Central memory CD8-positive, alpha-beta T cell (primary cell): ENCODE measurements around the gene LTBP2.

Source experiments
- ATAC-seq: fragments of 150-1000 bp; cut with Tn5 transposase; replicated peaks from 2 replicates; pipeline ENCODE4 v1.10.0; 2022; ENCODE audit warnings: mild to moderate bottlenecking, moderate FRiP score, moderate number of reproducible peaks; ENCODE audit not compliant: poor library complexity, severe bottlenecking; ENCODE audit errors: extremely low read depth
- DNase-seq, 2 donors: peaks; one replicate each; pipeline ENCODE4 v3.0.0; 2021; ENCODE audit warnings: low spot score in 2 of 2
- H3K27ac Mint-ChIP-seq: one replicate; pipeline ENCODE4 v1.8.0; 2022; ENCODE audit warnings: low read depth, mild to moderate bottlenecking, moderate library complexity, mixed read lengths
- H3K27me3 Mint-ChIP-seq: one replicate; pipeline ENCODE4 v1.8.0; 2022; ENCODE audit warnings: mixed read lengths
- H3K36me3 Mint-ChIP-seq: one replicate; pipeline ENCODE4 v1.8.0; 2022; ENCODE audit warnings: mild to moderate bottlenecking, moderate library complexity, mixed read lengths; ENCODE audit not compliant: insufficient read depth
- H3K4me1 Mint-ChIP-seq: one replicate; pipeline ENCODE4 v1.8.0; 2022; ENCODE audit warnings: mixed read lengths
- H3K4me3 Mint-ChIP-seq: one replicate; pipeline ENCODE4 v1.8.0; 2022; ENCODE audit warnings: mild to moderate bottlenecking, moderate library complexity, mixed read lengths
- H3K9me3 Mint-ChIP-seq: one replicate; pipeline ENCODE4 v1.8.0; 2022; ENCODE audit warnings: mixed read lengths

The LTBP2 gene

GRCh38 chr14:74486164-74486563, 125.9 kb downstream of the LTBP2 start:
- Mint-ChIP-seq H3K27me3 (no peaks in the 10 kb centered on the region), H3K4me1 (no peaks in the 10 kb centered on the region), H3K9me3 (no peaks in the 10 kb centered on the region), H3K27ac (no peak overlapping the region), H3K36me3 (peaks cover 15% of the 10 kb centered on the region), H3K4me3 (no peak overlapping the region)
- DNase-seq (no peak), ATAC-seq (no peak)

GRCh38 chr14:74483321-74483720, 128.7 kb downstream of the LTBP2 start:
- DNase-seq: no peak
- Mint-ChIP-seq H3K27me3 (no peaks in the 10 kb centered on the region), H3K27ac (no peak overlapping the region), H3K4me1 (no peaks in the 10 kb centered on the region), H3K9me3 (no peaks in the 10 kb centered on the region), H3K4me3 (no peak overlapping the region), H3K36me3 (peaks cover 16% of the 10 kb centered on the region)
- no peak for ATAC-seq

DNA sequence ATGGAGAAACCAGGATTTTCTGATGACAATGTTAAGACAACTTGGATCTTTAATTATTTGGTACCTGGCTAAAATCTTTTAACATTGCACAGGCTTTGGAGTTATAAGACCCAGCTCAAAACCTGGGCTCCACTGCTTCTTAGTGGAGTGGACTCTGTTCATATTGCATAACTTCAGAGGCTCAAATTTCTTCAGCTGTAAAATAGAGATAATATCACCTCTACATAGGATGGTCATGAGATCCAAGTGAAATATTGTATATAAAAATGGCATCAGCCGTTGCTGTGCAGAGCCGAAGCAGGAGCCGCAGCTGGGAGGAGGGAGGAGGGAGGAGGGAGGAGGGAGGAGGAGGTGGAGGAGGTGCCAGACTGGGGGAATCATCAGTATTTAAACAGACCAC, 129.5 kb downstream of the LTBP2 start:
- H3K27ac Mint-ChIP-seq: no peak overlapping the region
- H3K4me1 Mint-ChIP-seq: no peaks in the 10 kb centered on the region
- DNase-seq: no peak
- peaks cover 17% of the 10 kb centered on the region for H3K36me3 Mint-ChIP-seq
- no peaks in the 10 kb centered on the region for H3K27me3 Mint-ChIP-seq
- ATAC-seq: no peak
- H3K4me3 Mint-ChIP-seq: no peak overlapping the region
- no peaks in the 10 kb centered on the region for H3K9me3 Mint-ChIP-seq

- DNase-seq (no peak), ATAC-seq (no peak)
- Mint-ChIP-seq H3K4me1 (no peaks in the 10 kb centered on the region), H3K36me3 (peaks cover 10% of the 10 kb centered on the region), H3K27me3 (no peaks in the 10 kb centered on the region), H3K27ac (no peak overlapping the region), H3K4me3 (no peak overlapping the region), H3K9me3 (no peaks in the 10 kb centered on the region)
These were observed 132.0 kb downstream of the LTBP2 start for GRCh38 chr14:74480046-74480445.

- Mint-ChIP-seq H3K4me1 (no peaks in the 10 kb centered on the region), H3K4me3 (no peak overlapping the region), H3K9me3 (no peaks in the 10 kb centered on the region), H3K36me3 (peaks cover 8% of the 10 kb centered on the region), H3K27ac (no peak overlapping the region), H3K27me3 (no peaks in the 10 kb centered on the region)
- DNase-seq: no peak
- no peak for ATAC-seq
These were observed 132.9 kb downstream of the LTBP2 start for GRCh38 chr14:74478996-74479635.

DNA sequence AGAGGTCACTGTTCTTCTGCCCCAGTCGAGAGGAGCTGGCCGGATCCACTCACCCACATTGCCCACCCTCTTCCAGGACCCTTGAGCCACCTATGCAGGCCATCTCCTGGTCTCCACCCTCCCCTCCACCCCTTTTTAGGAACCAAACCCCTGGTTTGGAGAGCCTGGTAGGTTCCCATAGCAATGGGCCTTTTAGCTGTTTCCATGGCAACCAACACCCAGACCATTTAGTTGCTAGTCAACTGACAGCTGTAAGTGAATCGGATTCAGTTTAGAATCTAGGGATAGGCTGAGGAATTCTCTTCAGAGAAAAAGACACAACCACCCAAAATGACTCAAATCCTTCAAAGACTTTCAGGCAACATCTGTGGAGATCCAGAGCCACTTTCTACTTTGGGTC, 135.4 kb downstream of the LTBP2 start:
- H3K36me3 Mint-ChIP-seq: peaks cover 3% of the 10 kb centered on the region
- ATAC-seq: no peak
- no peaks in the 10 kb centered on the region for H3K27me3 Mint-ChIP-seq

DNA sequence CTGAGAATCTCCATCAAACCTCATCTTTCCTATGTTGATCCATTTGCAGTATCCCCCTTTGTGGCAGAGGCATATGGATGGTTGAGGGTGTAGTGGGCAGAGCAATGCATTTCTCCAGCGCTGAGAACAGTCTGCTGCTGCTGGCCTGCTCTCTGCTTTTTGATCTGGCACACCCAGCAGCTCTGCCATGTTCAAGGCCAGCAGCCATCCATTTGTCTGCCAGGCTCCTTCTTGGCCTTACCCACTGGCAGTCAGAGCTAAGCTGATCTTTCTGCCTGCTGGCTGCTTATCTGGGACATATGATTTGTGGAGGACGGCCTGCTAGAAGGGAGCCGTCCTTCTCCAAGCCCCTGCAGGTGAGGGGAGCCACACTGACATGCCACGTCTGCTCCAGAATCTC, 135.9 kb downstream of the LTBP2 start:
- no peak overlapping the region for H3K27ac Mint-ChIP-seq
- peaks cover 3% of the 10 kb centered on the region for H3K36me3 Mint-ChIP-seq
- H3K27me3 Mint-ChIP-seq: no peaks in the 10 kb centered on the region
- H3K4me1 Mint-ChIP-seq: no peaks in the 10 kb centered on the region
- H3K4me3 Mint-ChIP-seq: no peak overlapping the region
- no peaks in the 10 kb centered on the region for H3K9me3 Mint-ChIP-seq
- no peak for ATAC-seq
- DNase-seq: no peak

More for the DNA sequence above, 135.4 kb downstream of the LTBP2 start:
- no peak overlapping the region for H3K27ac Mint-ChIP-seq
- no peaks in the 10 kb centered on the region for H3K4me1 Mint-ChIP-seq
- DNase-seq: no peak
- H3K9me3 Mint-ChIP-seq: no peaks in the 10 kb centered on the region
- H3K4me3 Mint-ChIP-seq: no peak overlapping the region

DNA sequence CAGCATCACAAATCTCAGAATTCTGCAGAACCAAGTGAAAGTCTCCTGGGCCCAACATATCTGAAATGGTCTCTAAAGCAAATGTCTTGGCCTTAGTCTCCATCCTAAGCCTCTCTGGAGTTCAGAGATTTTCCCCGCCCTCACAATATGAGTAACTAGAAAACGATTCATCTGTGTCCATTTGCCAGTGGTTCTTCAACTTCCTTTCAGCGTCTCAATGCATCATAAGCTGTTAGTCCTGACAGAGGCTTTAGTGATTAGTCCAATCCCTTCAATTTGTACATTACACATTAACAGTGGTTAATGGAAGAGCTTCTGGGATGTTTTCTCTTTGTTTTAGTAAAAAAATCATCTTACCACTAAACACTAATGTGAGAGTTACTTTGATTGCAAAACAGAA, 136.4 kb downstream of the LTBP2 start:
- no peak overlapping the region for H3K4me3 Mint-ChIP-seq
- no peak for ATAC-seq
- no peak for DNase-seq
- H3K4me1 Mint-ChIP-seq: no peaks in the 10 kb centered on the region
- H3K27ac Mint-ChIP-seq: no peak overlapping the region
- no peaks in the 10 kb centered on the region for H3K9me3 Mint-ChIP-seq
- H3K27me3 Mint-ChIP-seq: no peaks in the 10 kb centered on the region
- peaks cover 3% of the 10 kb centered on the region for H3K36me3 Mint-ChIP-seq

DNA sequence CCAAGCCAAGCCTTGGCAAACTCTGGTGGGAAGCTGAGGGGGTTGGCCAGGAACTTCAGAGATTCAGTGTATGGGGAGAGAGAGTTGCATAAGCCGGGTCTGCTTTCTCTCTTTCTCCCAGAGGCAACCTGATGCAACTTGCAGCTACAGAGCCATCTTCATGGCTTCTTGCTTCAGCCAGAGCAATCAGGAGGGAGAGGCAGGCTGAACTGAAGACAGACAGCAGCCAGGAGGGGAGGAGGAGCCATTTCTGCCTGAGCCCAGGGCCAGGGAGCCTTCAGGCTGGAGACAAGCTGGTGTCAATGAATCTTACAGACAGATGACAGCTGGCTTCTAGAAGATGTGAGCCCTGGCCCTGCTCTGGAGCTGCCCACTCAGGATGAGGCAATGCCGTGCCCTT, 137.7 kb downstream of the LTBP2 start:
- Mint-ChIP-seq H3K9me3 (no peaks in the 10 kb centered on the region), H3K36me3 (peaks cover 3% of the 10 kb centered on the region), H3K27ac (no peak overlapping the region), H3K4me1 (no peaks in the 10 kb centered on the region), H3K27me3 (no peaks in the 10 kb centered on the region), H3K4me3 (no peak overlapping the region)
- no peak for DNase-seq
- ATAC-seq: no peak

DNA sequence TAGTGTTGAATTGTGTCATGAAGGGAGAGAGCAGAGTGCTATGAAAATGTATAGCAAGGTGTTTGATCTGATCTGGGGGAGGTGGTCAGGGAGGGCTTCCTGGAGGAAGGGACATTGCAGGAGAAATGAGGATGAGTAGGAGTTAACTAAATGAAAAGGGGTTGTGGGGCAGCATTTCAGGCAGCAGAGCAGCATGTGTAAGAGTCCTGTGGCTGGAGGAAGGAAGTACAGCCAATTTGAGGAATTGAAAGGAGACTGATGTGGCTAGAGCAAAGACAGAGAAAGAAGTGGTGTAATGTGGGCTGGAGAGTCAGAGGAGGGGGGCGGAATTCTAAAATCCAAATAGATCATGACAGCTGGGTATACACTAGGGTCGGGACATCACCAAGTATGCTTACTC, 139.4 kb downstream of the LTBP2 start:
- no peaks in the 10 kb centered on the region for H3K27me3 Mint-ChIP-seq
- peaks cover 2% of the 10 kb centered on the region for H3K36me3 Mint-ChIP-seq
- no peaks in the 10 kb centered on the region for H3K9me3 Mint-ChIP-seq
- H3K4me3 Mint-ChIP-seq: no peak overlapping the region
- H3K4me1 Mint-ChIP-seq: no peaks in the 10 kb centered on the region
- H3K27ac Mint-ChIP-seq: no peak overlapping the region
- DNase-seq (no peak), ATAC-seq (no peak)

DNA sequence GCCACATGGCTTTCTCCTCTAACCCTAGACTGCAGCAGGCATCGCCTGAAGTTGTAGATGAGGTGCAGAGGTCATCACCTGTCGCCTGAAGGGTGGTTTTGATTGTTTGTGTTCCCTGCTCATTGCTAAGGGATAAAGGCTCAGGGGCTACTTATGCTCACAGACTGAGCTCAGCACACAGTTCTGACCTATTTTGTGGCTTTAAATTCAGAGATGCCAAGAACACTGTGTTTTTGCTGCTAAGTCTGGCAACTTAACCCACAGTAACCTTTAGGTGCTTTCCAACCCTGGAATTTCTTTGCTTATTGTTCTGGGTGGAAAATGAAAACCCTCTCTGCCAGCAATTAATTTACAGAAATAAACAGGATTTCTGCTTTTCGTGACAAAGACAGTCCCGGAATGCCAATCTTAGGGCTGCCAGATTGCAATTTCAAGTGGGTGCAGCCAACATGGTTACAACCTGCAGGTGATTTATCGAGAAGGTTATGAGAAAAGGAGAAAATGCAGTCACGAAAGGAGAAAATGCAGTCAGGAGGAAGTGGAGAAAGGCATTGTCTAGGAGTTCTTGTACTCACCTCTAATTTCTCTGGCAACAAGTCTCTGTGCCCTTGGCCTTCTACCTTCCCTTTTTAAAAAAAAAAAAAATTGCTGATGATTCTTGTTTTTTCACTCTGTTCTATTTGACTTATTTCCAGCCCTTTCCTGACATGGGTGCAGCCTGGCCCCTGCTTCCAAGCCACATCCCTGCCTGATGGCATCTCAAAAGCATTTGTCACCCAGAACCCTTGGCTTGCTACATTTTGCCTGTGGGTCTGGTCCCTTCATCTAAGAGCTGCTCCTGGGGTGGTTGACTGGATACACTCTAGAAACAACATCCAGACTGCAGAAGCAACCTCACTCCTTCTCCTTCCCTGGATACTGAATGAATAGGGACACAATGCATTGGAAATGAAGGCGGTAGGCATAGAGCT, 142.2 kb downstream of the LTBP2 start:
- Mint-ChIP-seq H3K36me3 (peaks cover 2% of the 10 kb centered on the region), H3K27me3 (no peaks in the 10 kb centered on the region), H3K9me3 (no peaks in the 10 kb centered on the region), H3K27ac (no peak overlapping the region), H3K4me1 (no peaks in the 10 kb centered on the region), H3K4me3 (no peak overlapping the region)
- DNase-seq (no peak), ATAC-seq (no peak)

DNA sequence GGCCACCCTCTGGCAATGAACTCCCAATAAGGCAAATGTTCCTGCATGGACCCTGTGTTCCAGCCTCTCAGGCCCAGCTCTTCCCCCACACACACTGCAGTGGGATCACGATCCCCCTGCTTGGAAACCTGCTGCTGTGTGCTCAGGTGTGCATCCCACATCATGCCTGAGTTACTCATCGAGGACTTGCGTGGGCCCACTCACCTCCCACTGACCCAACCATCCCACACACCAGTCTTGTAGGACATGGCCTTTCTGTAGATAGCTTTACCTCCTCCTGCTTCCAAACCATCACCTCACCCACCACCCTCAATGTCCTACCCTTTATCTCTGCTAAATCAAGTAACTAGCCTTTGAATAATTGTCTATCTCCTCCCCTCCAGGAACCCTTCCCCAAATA, 143.5 kb downstream of the LTBP2 start:
- Mint-ChIP-seq H3K27me3 (peaks cover 2% of the 10 kb centered on the region), H3K4me3 (no peak overlapping the region), H3K4me1 (no peaks in the 10 kb centered on the region), H3K9me3 (no peaks in the 10 kb centered on the region), H3K36me3 (no peaks in the 10 kb centered on the region), H3K27ac (no peak overlapping the region)
- DNase-seq (no peak), ATAC-seq (no peak)

- no peaks in the 10 kb centered on the region for H3K4me1 Mint-ChIP-seq
- H3K36me3 Mint-ChIP-seq: no peaks in the 10 kb centered on the region
- no peak overlapping the region for H3K4me3 Mint-ChIP-seq
- ATAC-seq: no peak
- no peak for DNase-seq
- H3K9me3 Mint-ChIP-seq: no peaks in the 10 kb centered on the region
- H3K27ac Mint-ChIP-seq: no peak overlapping the region
- peaks cover 29% of the 10 kb centered on the region for H3K27me3 Mint-ChIP-seq
These were observed 146.7 kb downstream of the LTBP2 start for GRCh38 chr14:74465335-74465734.
